HEK293 (cell line): ENCODE results near the gene ARID3B.
A peak's percentile ranks its signal among the peaks of the same experiment; 100 is the strongest.

Source experiments
- CTCF ChIA-PET: fragments of 350-600 bp; formaldehyde crosslinking; extraction: SDS; loops from one replicate; lab custom pipeline; 2021; ENCODE audit warnings: antibody characterized with exemption; lab: Yijun Ruan, JAX
- POLR2A ChIA-PET: fragments of 300-600 bp; formaldehyde crosslinking; extraction: SDS; loops from one replicate; lab custom pipeline; 2020; ENCODE audit warnings: antibody characterized with exemption, inconsistent platforms; lab: Yijun Ruan, JAX
- H3K27ac ChIP-seq: fragments of 200-500 bp; sonication (Bioruptor generic); 2 replicates; pipeline ENCODE4 v1.5.1; 2014; ENCODE audit warnings: low read depth, low read length, control low read depth, inconsistent platforms; ENCODE audit errors: extremely low read depth
- H3K36me3 ChIP-seq, 2 experiments: fragments of 200-500 bp in 1 of 2; sonication (Bioruptor generic) in 1 of 2; 1 replicate in 1 of 2; 2 replicates in 1 of 2; pipeline ENCODE4 v1.5.1; 2014 to 2017; ENCODE audit warnings: inconsistent platforms in 2 of 2, low read length in 2 of 2; ENCODE audit not compliant: control insufficient read depth in 2 of 2, insufficient read depth in 1 of 2
- H3K4me1 ChIP-seq: fragments of 200-500 bp; sonication (Bioruptor generic); 2 replicates; pipeline ENCODE4 v1.5.1; 2014; ENCODE audit warnings: mild to moderate bottlenecking, low read length, inconsistent platforms; ENCODE audit not compliant: control insufficient read depth, insufficient read depth
- H3K4me3 ChIP-seq: 2 replicates; pipeline ENCODE4 v1.5.1; 2011; ENCODE audit warnings: low read depth, mild to moderate bottlenecking, control low read depth, low read length, moderate library complexity
- H3K9me3 ChIP-seq: fragments of 200-500 bp; sonication (Bioruptor generic); 2 replicates; pipeline ENCODE4 v1.5.1; 2014; ENCODE audit warnings: low read depth, low read length, inconsistent platforms; ENCODE audit not compliant: control insufficient read depth, insufficient read depth
- EGR2 ChIP-seq: fragments of 450-650 bp; formaldehyde crosslinking; IDR thresholded peaks from 2 replicates; pipeline ENCODE4 v1.5.1; 2016; ENCODE audit warnings: low read depth, missing biosample characterization, missing genetic modification characterization
- GLI2 ChIP-seq: fragments of 450-650 bp; formaldehyde crosslinking; IDR thresholded peaks from 2 replicates; pipeline ENCODE4; 2017; ENCODE audit warnings: missing biosample characterization, missing genetic modification characterization, low read depth, borderline replicate concordance
- KLF9 ChIP-seq: fragments of 450-650 bp; formaldehyde crosslinking; IDR thresholded peaks from 2 replicates; pipeline ENCODE4 v1.5.1; 2016; ENCODE audit warnings: missing biosample characterization, missing genetic modification characterization, low read depth
- SALL2 ChIP-seq: fragments of 450-650 bp; formaldehyde crosslinking; IDR thresholded peaks from 2 replicates; pipeline ENCODE4 v1.5.0; 2017; ENCODE audit warnings: missing biosample characterization, mild to moderate bottlenecking, missing genetic modification characterization, borderline replicate concordance
- WT1 ChIP-seq: fragments of 450-650 bp; formaldehyde crosslinking; IDR thresholded peaks from 2 replicates; pipeline ENCODE4 v1.5.1; 2016; ENCODE audit warnings: missing biosample characterization, missing genetic modification characterization
- ZBTB20 ChIP-seq: fragments of 450-650 bp; formaldehyde crosslinking; IDR thresholded peaks from 2 replicates; pipeline ENCODE4 v1.5.1; 2016; ENCODE audit warnings: missing biosample characterization, missing genetic modification characterization
- ZBTB49 ChIP-seq: fragments of 450-650 bp; formaldehyde crosslinking; IDR thresholded peaks from 2 replicates; pipeline ENCODE4 v1.5.1; 2016; ENCODE audit warnings: missing biosample characterization, missing genetic modification characterization, low read depth
- ZBTB6 ChIP-seq: fragments of 450-650 bp; formaldehyde crosslinking; IDR thresholded peaks from 2 replicates; pipeline ENCODE4 v1.5.1; 2017; ENCODE audit warnings: missing biosample characterization, missing genetic modification characterization
- ZNF10 ChIP-seq: fragments of 450-650 bp; formaldehyde crosslinking; IDR thresholded peaks from 2 replicates; pipeline ENCODE4 v1.5.1; 2017; ENCODE audit warnings: missing biosample characterization, missing genetic modification characterization
- ZNF112 ChIP-seq: fragments of 450-650 bp; formaldehyde crosslinking; IDR thresholded peaks from 2 replicates; pipeline ENCODE4 v1.5.0; 2017; ENCODE audit warnings: missing biosample characterization, missing genetic modification characterization
- ZNF2 ChIP-seq: fragments of 450-650 bp; formaldehyde crosslinking; IDR thresholded peaks from 2 replicates; pipeline ENCODE4 v1.5.1; 2016; ENCODE audit warnings: missing biosample characterization, missing genetic modification characterization
- ZNF274 ChIP-seq, 2 experiments: fragments of 200-500 bp in 1 of 2; fragments of 450-650 bp in 1 of 2; sonication (Bioruptor generic) in 1 of 2; formaldehyde crosslinking in 1 of 2; IDR thresholded peaks; 2 replicates each; pipeline versions ENCODE4 v1.5.1 to v1.6.1; 2014 to 2016; ENCODE audit warnings: borderline replicate concordance in 1 of 2, inconsistent platforms in 1 of 2, low read length in 1 of 2, missing biosample characterization in 1 of 2, missing genetic modification characterization in 1 of 2
- ZNF341 ChIP-seq: fragments of 450-650 bp; formaldehyde crosslinking; IDR thresholded peaks from 2 replicates; pipeline ENCODE4; 2016; ENCODE audit warnings: low read depth, missing biosample characterization, missing genetic modification characterization
- ZNF48 ChIP-seq: fragments of 450-650 bp; formaldehyde crosslinking; IDR thresholded peaks from 2 replicates; pipeline ENCODE4 v1.5.1; 2016; ENCODE audit warnings: missing biosample characterization, missing genetic modification characterization
- ZNF629 ChIP-seq: fragments of 450-650 bp; formaldehyde crosslinking; IDR thresholded peaks from 2 replicates; pipeline ENCODE4 v1.5.1; 2017; ENCODE audit warnings: missing biosample characterization, missing genetic modification characterization
- ZNF768 ChIP-seq: fragments of 450-650 bp; formaldehyde crosslinking; IDR thresholded peaks from 2 replicates; pipeline ENCODE4 v1.5.1; 2018; ENCODE audit warnings: missing biosample characterization, mild to moderate bottlenecking, missing genetic modification characterization

The ARID3B gene

DNA sequence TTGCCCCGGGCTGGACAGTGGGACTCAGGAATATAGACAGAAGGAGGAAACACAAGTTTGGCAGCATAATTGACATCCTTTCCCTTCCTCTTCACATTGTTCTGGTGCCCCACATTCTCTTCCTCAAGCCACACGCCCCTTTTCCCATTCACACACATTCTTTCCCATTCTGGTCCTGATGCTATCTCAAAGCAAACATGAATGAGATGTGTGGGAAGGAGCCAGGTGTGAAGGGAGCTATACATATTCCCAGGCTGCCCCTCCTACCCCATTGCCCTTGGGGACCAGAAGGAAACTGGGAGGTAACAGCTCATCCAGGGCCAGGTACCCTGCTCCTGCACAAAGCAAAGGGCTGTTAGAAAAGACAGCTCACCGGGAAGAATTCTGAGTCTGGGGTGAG is 51.2 kb downstream of the ARID3B start:
- CTCF ChIA-PET, result no interaction called here
- no peak for TF ChIP-seq ZNF10 (tag by site-specific recombination)
- TF ChIP-seq KLF9 (tag by site-specific recombination), result no peak
- TF ChIP-seq ZNF48, result no peak
- no peak for TF ChIP-seq GLI2 (tag by site-specific recombination)
- no peak for TF ChIP-seq EGR2 (tag by site-specific recombination)
- TF ChIP-seq ZBTB6 (tag by site-specific recombination), result no peak
- TF ChIP-seq ZNF768 (tag by site-specific recombination), result no peak
- Histone ChIP-seq H3K9me3 (no peaks in the 10 kb centered on the region), H3K4me3 (no peak overlapping the region), H3K36me3 (peaks cover 9 to 64% of the 10 kb centered on the region in 2 experiments; a peak in 2 of 3 replicates), H3K27ac (no peak overlapping the region), H3K4me1 (0 out of 2 replicates have a peak, but pooled peaks cover 3% of the 10 kb centered on the region)
- POLR2A ChIA-PET, result no interaction called here

DNA sequence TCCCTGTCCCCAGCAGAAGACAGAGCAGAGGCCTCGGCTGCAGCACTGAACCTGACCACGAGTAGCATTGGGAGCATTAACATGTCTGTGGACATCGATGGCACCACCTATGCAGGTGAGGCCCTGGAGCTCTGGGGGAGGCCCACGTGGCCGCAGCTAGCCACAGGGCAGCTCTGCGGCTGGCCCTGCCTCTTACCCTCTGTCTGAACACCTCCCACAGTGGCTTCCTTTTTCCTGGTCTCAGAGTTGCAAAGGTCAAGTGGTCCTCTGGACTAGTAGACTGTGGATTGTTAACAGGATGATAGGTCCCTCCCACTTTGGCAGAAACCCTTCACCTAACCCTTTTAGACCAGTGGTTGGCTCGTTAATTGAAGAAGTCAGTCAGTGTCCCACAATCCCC is 52.1 kb downstream of the ARID3B start:
- Histone ChIP-seq H3K4me3 (no peak overlapping the region), H3K27ac (no peak overlapping the region), H3K36me3 (peaks cover 9 to 66% of the 10 kb centered on the region in 2 experiments; a peak in 2 of 3 replicates), H3K9me3 (no peaks in the 10 kb centered on the region), H3K4me1 (0 out of 2 replicates have a peak, but pooled peaks cover 3% of the 10 kb centered on the region)
- CTCF ChIA-PET, result interaction anchor here (0.8 kb wide), 1 partner anchor 219 kb away, joined by 3 read pairs; no protein-coding TSS in a partner anchor
- POLR2A ChIA-PET, result no interaction called here
- no peak for TF ChIP-seq ZNF112 (tag by site-specific recombination)
- no peak for TF ChIP-seq ZBTB20 (tag by site-specific recombination)
- no peak for TF ChIP-seq ZNF274 (IDR thresholded peaks at IDR 0.05; ENCODE audit: low read length)
- TF ChIP-seq ZNF274 (tag by site-specific recombination; IDR thresholded peaks at IDR 0.05; ENCODE audit: borderline replicate concordance), result no peak
- TF ChIP-seq ZBTB49 (tag by site-specific recombination), result no peak
- no peak for TF ChIP-seq ZNF341 (tag by site-specific recombination)
- no peak for TF ChIP-seq SALL2
- no peak for TF ChIP-seq ZNF48
- TF ChIP-seq ZNF629 (tag by site-specific recombination), result no peak
- no peak for TF ChIP-seq ZBTB6 (tag by site-specific recombination)

GRCh38 chr15:74594455-74594854 is 53.4 kb downstream of the ARID3B start:
- Histone ChIP-seq H3K36me3 (peaks cover 9 to 71% of the 10 kb centered on the region in 2 experiments; a peak in 2 of 3 replicates), H3K9me3 (no peaks in the 10 kb centered on the region), H3K4me3 (no peak overlapping the region), H3K27ac (no peak overlapping the region), H3K4me1 (no peaks in the 10 kb centered on the region)
- POLR2A ChIA-PET, result no interaction called here
- CTCF ChIA-PET, result interaction anchor here (0.6 kb wide), 1 partner anchor 123 kb away, joined by 4 read pairs; no protein-coding TSS in a partner anchor
- TF ChIP-seq WT1 (tag by site-specific recombination), result peak; percentile 17; the same call in 1 of the 2 replicates
- no peak for TF ChIP-seq ZNF2 (tag by site-specific recombination)
